Esophagus squamous epithelium (tissue), 4 donors: ENCODE measurements around the gene CLPSL2.

Experiments used
- CTCF ChIP-seq, 6 experiments: fragments of 450-650 bp in 4 of 6; fragments of 200-600 bp in 2 of 6; sonication (generic) in 2 of 6; IDR thresholded peaks; one replicate each; pipeline ENCODE4 v1.5.1; 2016 to 2019; ENCODE audit warnings: antibody characterized with exemption in 6 of 6, mild to moderate bottlenecking in 4 of 6, moderate library complexity in 4 of 6
- POLR2A ChIP-seq, 4 donors: fragments of 450-650 bp; IDR thresholded peaks; one replicate each; pipeline ENCODE4 v1.6.1; 2017; ENCODE audit warnings: antibody characterized with exemption in 4 of 4, mild to moderate bottlenecking in 4 of 4, moderate library complexity in 3 of 4

DNA sequence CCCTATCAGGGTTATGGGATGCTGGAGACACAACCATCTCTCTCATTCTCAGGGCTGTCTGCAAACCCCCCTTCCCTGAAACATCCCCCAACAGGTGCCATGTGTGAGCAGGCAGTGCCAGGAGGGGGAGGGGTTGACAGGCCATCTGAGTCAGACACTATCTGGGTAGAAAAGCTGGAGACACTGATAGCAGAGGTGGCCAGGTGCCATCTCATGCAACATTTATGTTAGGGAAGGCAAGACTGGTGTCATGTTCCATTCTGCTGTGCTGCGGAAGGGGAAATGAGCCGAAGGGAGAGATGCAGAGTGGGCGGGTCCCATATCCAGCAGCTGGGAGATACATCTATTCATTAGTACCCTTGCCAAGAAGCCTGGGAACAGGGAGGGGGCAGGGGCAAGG, 32.3 kb downstream of the CLPSL2 start:
- no peak for TF ChIP-seq CTCF (IDR thresholded peaks at IDR 0.05)
- TF ChIP-seq POLR2A (IDR thresholded peaks at IDR 0.05): no peak
